COLO829 (cell line): ENCODE results near the gene TCOF1.

Experiments
- DNase-seq: peaks from one replicate; pipeline ENCODE4 v3.0.0; 2012; ENCODE audit warnings: low spot score

TCOF1 gene

DNA sequence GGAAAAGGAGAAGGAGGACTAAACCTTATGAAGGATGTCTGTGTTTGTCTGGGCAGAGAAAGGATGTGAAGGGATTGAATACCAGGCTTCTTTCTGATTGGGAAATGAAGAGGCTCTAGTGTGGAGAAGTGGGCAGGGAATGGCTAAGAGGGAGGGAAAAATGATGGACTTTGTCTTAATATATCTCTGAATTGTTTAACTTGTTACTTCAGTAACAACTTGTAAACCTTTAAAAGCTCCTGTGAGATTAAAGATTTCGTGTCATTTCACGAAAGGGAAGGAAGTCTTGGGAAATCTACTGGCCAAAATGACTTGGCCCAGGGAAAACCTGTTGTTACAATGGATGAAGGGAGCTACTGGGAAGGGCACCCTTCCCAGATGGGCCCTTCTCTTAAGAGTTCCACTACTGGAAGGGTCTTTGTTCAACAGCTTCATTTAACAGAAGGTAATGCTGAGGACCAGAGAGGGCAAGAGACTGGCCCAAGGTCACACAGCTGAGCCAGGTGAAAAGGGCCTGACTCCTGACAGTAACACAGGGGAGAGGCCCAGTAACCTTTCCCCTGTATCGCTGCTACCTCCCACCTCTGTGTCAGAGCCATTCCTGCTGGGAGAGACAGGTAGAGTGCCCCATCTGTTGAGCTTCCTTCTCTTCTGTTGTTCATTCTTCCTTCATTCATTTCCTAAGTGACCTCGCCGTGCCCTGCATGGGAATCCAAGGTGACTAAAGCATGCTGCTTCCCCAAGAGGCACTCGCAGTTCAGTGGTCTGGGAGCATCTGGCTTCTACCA lies 5.1 kb upstream of the TCOF1 start:
- no peak for DNase-seq

DNA sequence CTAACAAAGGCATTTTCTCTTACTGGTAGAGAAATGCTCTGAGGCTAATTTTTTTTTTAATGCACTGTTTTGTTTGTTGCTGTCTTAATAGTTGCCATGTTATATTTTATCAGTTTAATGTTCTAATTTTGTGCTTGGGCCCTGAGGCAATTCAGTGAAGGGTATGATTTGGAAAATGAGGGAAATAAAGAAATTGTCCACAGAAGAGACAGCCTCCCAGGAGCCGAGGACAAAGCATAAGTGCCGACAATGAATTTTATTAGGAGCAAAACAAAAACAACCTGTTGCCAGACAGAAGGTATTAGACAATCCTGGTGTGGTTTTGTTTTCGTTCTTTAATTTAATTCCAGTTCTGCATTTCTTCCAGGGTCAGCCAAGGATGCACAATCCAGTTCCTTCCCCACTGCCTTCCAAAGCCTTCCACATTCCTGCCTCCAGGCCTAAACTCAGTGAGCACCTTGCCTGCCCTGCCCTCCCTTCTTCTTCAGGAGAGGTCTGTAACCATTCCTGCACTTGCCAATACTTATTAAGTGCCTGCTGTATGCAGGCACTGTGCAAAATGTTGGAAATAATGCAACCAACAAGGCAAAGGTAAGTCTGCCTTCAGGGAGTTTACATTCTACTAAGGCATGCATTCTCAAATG lies 4.3 kb upstream of the TCOF1 start:
- no peak for DNase-seq

DNA sequence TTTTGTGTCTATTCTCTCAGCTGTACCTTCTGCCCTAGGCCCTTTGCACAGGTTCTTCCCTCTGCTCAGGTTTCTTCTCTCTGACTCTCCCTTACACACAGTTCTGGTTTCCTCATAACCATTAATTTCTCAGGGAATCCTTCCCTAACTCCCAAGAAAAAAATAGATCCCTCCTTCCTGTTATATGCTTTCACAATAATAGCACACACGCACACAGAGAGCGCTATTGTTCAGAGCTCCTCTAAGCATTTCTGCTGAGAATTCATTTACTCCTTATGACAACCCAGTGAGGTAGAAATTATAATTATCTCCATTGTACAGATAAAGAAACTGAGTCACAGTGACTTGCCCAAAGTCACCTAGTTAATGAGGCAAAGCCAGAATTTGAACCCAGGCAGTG lies 1.7 kb upstream of the TCOF1 start:
- peak; percentile 54 for DNase-seq

DNA sequence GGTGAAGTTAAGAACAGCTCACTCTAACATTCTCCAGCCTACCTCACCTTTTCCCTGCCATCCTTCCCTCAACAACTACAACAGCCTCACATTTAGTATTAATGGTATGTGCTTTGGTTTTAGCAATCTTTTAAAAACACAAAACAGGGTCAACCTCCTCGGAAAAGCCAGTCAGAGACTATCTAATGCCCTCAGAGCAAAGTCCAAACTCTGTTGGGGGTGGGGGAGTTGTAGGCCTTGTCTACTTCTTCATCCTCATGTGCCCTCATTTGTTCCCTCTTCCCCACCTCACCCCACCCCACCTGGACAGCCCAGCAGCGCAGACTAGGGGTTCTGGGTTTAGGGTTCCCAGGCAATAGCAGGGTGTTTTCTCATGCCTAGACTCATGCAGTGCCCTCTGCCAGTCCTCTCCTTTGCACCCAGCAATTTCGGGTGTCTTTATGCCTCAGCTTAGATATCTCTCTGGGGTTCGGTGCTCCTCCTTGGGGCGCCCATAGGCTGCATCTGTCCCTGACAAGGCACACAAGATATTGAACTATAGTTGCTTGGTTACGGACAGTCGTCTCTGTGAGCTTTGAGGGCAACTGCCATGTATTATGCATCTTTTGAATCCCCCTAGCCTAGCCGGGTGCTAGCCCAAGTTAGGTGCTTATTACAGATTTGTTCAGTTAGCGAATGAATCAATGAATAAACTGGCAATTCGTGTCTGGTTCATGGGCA lies 762 bp upstream of the TCOF1 start:
- no peak for DNase-seq

DNA sequence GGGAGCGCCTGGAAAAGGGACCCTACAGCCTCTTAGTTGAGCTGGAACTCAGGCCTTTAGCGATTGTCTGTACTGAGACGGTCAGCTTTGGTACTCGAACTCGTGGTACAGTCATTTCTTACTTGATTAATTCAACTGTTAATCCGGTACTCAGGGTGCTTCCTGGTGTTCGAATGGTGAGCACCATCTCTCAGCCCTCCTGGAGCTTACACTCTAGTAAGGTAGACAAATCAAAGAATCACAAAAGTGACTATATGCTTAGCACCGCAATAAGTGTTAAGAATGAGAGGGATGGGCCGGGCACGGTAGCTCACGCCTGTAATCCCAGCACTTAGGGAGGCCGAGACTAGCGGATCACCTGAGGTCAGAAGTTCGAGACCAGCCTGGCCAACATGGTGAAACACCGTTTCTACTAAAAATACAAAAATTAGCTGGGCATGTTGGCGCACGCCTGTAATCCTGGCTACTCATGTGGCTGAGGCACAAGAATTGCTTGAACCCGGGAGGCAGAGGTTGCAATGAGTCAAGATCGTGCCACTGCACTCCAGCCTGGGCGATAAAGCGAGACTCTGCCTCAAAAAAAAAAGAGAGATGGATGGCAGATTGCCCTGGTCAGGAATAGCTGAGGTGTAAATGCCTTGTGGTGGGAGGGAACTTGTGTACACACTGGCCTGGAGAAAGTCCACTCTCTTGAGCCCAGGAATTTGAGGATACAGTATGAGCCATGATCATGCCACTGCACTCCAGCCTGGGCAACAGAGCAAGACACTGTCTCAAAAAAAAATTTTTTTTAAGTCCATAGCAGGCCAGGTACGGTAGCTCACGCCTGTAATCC lies 981 bp downstream of the TCOF1 start:
- DNase-seq, result no peak

DNA sequence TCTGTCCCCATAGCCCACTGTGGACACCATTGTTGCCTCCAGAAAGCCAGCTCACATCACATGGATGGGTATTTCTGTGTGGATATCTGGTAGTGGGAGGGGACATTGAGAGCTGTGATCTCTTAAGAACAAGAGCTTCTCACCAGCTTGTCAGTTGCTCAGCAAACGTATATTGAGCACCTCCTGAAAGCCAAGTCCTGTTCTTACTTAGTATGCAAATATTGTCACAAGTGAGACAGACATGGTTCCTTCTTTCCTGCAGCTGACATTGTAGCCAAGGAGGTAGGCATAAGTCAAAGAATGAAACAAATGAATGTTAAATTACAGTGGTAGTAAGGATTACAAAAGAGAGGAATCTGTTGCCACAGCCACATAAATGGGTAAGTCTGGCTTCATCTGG lies 3.8 kb downstream of the TCOF1 start:
- no peak for DNase-seq

DNA sequence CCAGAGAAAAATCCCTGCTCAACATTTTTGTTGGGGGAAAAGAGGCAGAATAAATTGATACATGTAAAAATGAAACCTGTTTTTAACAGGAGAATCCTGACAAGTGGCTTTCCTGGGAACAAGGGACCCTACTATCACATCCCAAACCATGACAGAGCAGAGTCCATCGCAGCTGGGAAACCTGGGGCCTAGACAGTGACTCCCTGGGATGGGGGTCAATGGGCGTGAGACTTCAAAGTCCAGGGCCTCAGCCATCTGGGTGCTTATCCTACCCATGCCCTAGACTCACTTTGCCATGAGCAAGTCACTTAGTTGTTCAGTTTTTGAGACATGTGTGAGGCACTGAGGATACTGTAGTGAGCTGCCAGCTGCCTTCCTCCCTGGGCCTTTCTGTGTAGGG lies 5.7 kb downstream of the TCOF1 start:
- DNase-seq, result no peak

DNA sequence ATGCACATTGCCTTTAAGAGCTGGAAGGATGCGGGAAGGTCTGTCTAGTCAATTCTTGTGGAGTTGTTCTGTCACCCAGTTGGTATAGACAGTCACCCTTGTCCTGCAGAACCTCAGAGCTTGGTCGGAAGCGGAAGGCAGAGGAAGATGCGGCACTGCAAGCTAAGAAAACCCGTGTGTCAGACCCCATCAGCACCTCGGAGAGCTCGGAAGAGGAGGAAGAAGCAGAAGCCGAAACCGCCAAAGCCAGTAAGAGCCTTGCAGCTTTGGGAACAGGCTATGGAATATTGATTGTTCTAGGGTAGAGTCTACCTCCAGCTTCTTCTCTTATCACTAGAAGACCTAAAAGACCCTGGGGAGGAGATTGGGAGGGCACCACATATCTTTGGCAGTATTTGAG lies 6.5 kb downstream of the TCOF1 start:
- no peak for DNase-seq

DNA sequence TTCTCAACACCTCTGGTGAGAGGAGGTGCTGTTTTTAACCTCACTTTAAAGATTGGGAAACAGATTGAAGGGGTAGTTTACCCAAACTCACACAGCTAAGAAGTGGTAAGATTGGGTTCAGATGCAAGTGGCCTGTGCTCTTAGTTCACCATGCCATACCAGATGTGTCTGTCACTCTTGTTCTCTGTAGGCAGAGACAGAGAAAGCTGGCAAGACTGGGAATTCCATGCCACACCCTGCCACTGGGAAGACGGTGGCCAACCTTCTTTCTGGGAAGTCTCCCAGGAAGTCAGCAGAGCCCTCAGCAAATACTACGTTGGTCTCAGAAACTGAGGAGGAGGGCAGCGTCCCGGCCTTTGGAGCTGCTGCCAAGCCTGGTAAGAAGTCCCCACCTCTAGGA lies 11.0 kb downstream of the TCOF1 start:
- no peak for DNase-seq

DNA sequence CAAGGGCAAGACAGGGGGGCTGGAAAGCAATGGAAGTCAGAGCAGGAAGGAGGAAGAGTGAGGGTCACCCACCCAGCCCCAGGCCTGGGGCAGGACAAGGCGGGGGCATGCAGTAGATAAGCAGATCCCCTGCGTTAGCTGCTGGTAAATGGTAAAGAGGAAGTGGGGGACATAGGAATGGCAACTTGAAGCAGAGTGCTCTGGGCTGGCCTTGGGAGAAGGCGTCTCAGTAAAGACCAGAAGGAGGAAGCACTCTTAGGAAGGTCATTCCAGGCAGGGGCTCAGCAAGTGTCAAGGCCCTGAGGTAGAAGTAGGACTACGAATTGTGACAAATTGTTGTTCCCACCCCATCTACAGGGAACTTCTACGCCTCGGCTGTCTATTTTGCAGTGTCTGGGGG lies 15.1 kb downstream of the TCOF1 start:
- no peak for DNase-seq

DNA sequence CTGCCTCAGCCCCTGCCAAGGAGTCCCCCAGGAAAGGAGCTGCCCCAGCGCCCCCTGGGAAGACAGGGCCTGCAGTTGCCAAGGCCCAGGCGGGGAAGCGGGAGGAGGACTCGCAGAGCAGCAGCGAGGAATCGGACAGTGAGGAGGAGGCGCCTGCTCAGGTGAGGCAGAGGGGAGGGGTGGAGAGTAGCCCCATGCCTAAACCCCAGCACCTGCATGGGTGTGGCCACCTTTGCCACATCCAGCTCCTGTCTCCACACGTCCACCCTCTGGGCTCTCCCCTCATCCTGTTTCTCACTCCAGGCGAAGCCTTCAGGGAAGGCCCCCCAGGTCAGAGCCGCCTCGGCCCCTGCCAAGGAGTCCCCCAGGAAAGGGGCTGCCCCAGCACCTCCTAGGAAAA lies 17.2 kb downstream of the TCOF1 start:
- DNase-seq, result no peak

DNA sequence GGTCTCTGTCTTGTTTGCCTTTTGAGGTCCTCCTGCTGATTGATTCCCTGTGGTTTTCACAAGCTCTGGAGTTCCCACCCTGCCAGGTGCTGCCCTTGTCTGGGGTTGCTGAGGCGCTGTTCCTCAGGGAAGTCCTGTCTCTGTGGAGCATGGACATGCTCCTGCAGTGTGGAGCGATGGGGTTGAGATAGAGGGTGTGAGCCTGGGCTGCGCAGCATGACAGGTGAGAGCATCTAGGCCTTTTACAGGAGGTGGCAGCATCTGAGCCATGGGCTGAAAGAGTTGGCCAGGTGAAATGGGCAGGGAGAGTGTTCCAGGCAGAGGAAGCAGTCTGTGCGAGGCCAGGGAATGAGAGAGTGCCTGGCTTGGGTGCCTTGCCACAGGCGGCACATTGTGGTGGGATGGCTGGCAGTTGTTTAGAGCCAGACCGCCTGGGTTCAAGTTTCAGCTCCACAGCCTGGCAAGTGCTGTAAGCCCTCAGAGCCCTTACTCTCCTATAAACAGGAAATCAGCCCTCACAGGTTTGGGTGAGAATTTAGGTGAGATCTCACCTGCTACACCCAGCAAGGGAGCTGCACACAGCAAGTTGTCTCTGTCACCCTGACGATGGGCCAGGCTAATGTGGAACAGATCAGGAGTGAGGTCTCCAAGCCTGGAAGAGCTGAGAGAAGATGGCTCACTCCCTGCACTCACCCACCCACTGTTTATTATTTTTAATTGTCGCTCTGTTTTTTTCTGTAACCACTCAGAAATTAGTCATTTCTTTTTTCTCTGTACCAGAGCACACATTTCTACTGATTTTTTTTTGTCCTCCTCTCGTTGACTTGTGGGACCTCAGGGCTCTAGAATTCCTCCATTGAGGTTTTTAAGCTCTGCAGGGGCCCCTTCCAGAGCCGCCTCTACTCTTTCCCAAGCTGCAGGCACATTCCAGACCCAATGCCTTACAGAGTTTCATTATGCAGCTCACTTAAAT lies 19.6 kb downstream of the TCOF1 start:
- DNase-seq, result no peak

DNA sequence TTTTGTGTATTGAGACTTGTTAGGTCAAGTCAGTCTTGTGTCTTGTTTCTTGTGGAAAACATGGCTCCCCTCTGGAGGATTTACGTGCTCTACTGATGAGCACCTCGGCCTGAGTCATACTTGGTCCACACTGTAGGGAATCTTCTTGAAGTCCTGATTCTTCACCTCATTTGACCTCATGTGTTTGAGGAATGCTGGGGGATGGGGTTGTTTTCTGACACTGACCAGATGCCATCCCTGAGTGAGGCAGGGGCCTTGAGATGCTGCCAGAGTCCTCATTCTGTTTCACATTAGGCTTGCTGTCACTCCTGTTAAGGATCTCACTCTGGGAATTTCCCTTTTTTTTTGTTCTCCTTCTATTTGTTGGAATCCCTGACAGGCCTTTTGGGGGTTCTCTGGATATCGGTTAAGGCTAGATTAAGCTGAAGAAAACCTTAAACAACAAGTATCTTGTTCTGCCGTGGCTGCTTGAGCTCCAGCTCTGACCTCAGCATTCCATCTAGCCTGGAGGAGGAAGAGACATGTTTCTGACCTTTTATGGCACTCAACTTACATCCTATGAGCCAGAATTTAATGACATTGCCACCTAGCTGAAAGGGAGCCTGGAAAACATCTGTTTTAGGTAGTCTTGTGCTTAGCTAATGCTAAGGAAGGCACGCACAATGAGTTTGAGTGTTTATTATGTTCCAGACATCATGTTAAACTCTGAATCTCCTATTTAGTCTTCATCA lies 20.6 kb downstream of the TCOF1 start:
- peak; percentile 31 for DNase-seq

DNA sequence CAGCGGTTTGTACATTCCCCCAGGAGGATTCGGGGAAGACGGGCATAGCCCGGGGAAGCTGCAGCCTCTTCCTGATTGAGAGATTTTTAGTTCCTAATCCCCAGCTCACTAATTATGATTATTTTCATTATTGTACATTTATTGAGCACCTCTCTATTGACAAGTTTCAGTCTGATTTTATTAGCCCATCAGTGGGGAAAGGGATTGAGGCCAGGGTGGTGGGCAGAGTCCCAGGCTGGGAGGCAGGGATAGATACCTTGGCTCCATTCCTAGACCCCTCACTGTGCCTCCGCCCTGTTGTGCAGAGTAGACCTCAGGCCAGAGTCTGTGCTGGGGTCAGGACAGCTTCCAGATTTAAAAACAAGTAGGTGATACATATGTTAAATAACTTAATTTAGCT lies 27.2 kb downstream of the TCOF1 start:
- DNase-seq, result no peak

DNA sequence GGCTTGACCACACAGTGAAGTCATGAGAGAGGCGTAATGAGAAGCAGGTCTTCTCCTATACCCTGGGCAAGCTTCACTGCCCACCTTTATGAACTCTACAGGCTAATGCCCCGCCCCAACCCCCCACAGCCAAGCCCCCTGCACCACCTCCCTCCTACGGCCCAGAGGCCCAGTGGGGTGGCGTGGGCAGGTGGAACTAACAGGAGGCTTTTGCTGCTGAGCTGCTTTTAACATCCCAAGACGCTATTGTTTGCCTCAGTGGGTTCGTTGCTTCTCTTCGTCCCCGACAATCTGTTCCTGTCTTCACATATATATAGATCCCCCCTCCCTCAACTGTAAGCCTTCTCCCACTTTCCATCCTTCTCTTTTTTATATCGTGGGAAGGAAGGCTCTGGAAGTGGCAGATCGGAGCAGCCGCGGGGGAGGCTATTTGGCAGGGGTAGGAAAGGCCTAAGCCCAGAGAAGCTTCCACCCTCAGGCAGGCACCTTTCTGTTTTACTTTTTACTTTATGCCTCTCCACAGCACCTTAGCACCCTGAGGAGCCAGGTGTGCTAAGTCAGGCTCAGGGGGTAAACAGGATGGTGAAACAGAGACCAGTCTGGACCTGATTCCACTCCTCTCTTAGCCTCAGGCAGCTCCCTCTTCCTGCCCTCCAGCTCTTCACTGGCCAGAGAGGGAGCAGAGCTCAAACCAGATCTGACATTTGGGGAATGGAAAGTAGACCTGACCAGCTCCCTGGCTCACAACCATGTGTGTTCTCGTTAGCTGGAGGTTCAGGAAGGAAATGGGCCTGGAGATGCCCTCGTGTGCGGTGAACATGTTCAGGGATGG lies 28.7 kb downstream of the TCOF1 start:
- no peak for DNase-seq

DNA sequence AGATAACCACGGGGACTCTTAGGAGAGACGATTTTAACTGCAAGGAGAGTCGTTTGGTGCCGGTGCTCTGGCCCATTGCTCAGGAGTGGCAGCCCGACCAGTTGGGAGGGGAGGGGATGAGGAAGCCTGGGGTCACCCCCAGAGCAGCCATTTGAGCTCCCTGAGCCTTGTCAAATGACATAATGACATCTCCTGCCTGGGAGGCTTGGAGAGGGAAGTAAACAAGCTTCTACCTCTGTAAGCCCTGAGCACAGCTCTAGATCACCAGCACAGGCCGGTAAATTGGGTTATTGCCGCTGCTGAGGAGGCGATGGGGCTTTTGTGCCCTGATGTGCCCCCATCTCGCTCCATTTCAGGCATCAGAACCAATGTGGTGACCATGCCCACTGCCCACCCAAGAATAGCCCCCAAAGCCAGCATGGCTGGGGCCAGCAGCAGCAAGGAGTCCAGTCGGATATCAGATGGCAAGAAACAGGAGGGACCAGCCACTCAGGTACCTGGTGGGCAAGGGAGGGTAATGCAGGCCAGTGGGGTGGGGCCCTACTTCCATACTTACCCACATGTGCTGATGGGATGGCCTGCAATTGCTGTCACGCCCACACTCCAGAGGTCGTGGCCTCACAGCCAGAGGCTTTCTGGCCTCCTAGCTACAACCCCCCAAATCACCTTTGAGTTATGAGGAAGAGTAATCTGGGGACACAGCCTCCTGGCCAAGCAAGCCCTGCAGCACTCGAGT lies 32.2 kb downstream of the TCOF1 start:
- no peak for DNase-seq

DNA sequence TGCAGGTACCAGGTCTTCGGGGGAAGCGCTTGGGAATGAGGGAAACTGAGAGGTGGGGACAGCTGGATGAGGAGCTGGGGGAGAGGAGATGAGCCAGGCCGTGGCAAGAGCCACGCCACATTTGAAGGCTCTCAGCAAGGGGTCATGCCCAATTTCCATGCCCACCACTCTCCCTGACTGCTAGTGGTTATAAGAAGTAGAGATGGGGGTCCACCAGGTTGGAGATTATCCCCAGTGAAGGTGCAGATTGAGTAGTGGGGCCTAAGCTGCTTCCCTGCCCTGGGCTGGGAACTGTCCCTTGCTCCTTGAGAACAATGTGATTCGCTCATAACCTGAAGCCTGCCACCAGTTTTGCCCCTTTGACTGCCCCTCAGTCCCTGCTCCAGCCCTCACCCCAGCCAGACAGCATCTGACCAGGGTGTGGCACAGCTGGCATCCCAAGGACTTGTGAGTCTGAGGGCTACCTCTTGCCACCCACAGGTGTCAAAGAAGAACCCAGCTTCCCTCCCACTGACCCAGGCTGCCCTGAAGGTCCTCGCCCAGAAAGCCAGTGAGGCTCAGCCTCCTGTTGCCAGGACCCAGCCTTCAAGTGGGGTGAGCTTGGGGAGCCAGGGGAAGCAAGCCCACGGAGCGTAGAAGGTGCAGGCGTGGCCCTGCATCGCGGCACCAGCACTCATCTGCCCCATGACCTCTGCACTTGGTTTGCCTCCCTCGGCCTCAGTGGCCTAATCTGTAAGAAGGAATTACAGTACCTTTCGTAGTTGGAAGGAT lies 33.8 kb downstream of the TCOF1 start:
- DNase-seq, result no peak

DNA sequence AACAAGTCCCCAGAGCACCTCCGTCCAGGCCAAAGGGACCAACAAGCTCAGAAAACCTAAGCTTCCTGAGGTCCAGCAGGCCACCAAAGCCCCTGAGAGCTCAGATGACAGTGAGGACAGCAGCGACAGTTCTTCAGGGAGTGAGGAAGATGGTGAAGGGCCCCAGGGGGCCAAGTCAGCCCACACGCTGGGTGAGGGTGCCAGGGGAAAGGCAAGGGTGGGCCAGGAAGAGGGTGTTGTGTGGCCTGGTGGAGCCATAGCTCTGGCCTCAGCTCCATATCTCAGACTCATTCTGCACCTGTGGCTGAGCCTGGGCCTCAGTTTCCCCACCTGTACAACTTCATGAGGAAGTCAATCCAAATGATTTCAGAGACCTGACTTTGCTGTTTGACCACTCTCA lies 34.5 kb downstream of the TCOF1 start:
- no peak for DNase-seq
